ENCODE results near the gene PEDS1. TPM values are rescaled to one million over a fixed set of nuclear protein-coding genes. Genes with fewer than 3 reads are reported as not detected.
"Not testable (repeated sequence)": the region's sequence is repeated elsewhere in the genome, so short reads cannot be mapped to it uniquely, and the experiment has no call there.

Gene PEDS1
- total RNA-seq, 2 donors from 2014 or later, result 26.1 to 30.7 TPM

- DNase-seq (ENCODE audit: low spot score), result no peak
- no peaks in the 10 kb centered on the region for H3K36me3 ChIP-seq
- no peak overlapping the region for H3K27ac ChIP-seq
- TF ChIP-seq CTCF (IDR thresholded peaks at IDR 0.05), result no peak
- H3K4me3 ChIP-seq, result no peak overlapping the region
- peaks cover 0 to 7% of the 10 kb centered on the region in 2 donors for H3K4me1 ChIP-seq
- no peaks in the 10 kb centered on the region for H3K9me3 ChIP-seq
- H3K27me3 ChIP-seq, result no peaks in the 10 kb centered on the region
Observed at GRCh38 chr20:50182346-50182745, 28.8 kb upstream of the PEDS1 start.

GRCh38 chr20:50181344-50181743 is 27.8 kb upstream of the PEDS1 start:
- Histone ChIP-seq H3K27ac (no peak overlapping the region), H3K4me1 (peaks cover 0 to 1% of the 10 kb centered on the region in 2 donors), H3K9me3 (no peaks in the 10 kb centered on the region), H3K36me3 (no peaks in the 10 kb centered on the region), H3K4me3 (no peak overlapping the region), H3K27me3 (no peaks in the 10 kb centered on the region)
- no peak for TF ChIP-seq CTCF (IDR thresholded peaks at IDR 0.05)
- DNase-seq (ENCODE audit: low spot score), result no peak

GRCh38 chr20:50178672-50179071 is 25.1 kb upstream of the PEDS1 start:
- H3K27me3 ChIP-seq; DNase-seq (ENCODE audit: low spot score); H3K9me3 ChIP-seq; H3K27ac ChIP-seq; H3K36me3 ChIP-seq; H3K4me3 ChIP-seq; H3K4me1 ChIP-seq: not testable (repeated sequence)

- H3K4me3 ChIP-seq, result no peak overlapping the region
- no peaks in the 10 kb centered on the region for H3K9me3 ChIP-seq
- no peak for DNase-seq (ENCODE audit: low spot score)
- no peak overlapping the region for H3K27ac ChIP-seq
- TF ChIP-seq CTCF (IDR thresholded peaks at IDR 0.05), result no peak
- no peaks in the 10 kb centered on the region for H3K36me3 ChIP-seq
- no peaks in the 10 kb centered on the region for H3K27me3 ChIP-seq
- H3K4me1 ChIP-seq, result peaks cover 0 to 20% of the 10 kb centered on the region in 2 donors
Observed at GRCh38 chr20:50175938-50176933, 22.7 kb upstream of the PEDS1 start.

- no peak overlapping the region for H3K27ac ChIP-seq
- no peaks in the 10 kb centered on the region for H3K36me3 ChIP-seq
- TF ChIP-seq CTCF (IDR thresholded peaks at IDR 0.05), result no peak
- H3K4me1 ChIP-seq, result peaks cover 0 to 20% of the 10 kb centered on the region in 2 donors
- H3K27me3 ChIP-seq, result no peaks in the 10 kb centered on the region
- no peaks in the 10 kb centered on the region for H3K9me3 ChIP-seq
- no peak for DNase-seq (ENCODE audit: low spot score)
- H3K4me3 ChIP-seq, result no peak overlapping the region
Observed at GRCh38 chr20:50174456-50174855, 20.9 kb upstream of the PEDS1 start.

GRCh38 chr20:50172347-50173013 is 19.0 kb upstream of the PEDS1 start:
- no peaks in the 10 kb centered on the region for H3K27me3 ChIP-seq
- peak overlapping the region; percentile 46 to 62 for H3K4me3 ChIP-seq
- peak; percentile 93 for DNase-seq (ENCODE audit: low spot score)
- no peak for TF ChIP-seq CTCF (IDR thresholded peaks at IDR 0.05)
- H3K9me3 ChIP-seq, result no peaks in the 10 kb centered on the region
- peak overlapping the region; percentile 91 to 93 for H3K27ac ChIP-seq
- H3K4me1 ChIP-seq, result peaks cover 0 to 20% of the 10 kb centered on the region in 2 donors
- no peaks in the 10 kb centered on the region for H3K36me3 ChIP-seq
